Occipital lobe (tissue), 2 donors: ENCODE data around the gene TCF12. TPM values are rescaled to one million over a fixed set of nuclear protein-coding genes. Genes with fewer than 3 reads are reported as not detected.

Experiments used
- DNase-seq: peaks from one replicate; lab custom pipeline; 2025; lab: John Stamatoyannopoulos, UW
- total RNA-seq: library from RNA; depleted of rRNA; stranded (reverse); fragments of >200 nt; gene quantifications from one replicate; pipeline ENCODE4 v1.2.3, GENCODE V29; 2014

The TCF12 gene
- total RNA-seq, 1 donor from 2014 or later, result 143 TPM

DNA sequence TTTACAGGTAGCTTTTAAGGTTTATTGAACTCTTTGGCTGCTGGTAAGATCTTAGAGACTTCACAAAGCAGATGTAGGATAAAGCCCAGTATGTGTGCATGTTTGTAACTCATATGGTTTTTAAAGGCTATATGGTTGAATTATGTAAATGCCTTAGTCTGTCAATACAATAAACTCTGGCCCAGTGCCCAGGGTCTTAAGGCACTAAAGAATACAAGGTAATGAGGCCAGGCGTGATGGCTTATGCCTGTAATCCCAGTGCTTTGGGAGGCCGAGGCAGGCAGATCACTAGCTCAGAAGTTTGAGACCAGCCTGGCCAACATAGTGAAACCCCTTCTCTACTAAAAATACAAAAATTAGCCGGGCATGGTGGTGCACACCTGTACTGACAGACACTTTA lies 287.6 kb downstream of the TCF12 start:
- DNase-seq, result no peak

DNA sequence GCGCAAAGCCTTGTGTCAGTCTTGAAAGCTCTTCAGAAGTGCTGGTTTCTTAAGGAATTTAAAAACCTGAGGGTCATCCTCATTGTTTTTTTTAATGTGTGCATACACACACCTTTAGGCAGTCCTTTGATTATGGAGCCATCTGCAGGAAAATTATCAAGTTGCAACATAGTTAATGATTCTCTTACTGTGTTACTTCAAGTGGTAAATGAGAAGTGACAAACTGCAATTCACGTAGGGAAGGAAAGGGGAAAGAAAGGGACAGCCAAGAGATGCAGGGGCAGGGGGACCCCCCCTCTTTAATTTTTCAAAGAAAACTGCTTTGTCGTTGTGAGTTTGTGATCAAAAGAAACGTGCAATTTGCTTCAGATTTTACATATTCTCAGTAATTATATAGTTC lies 295.4 kb downstream of the TCF12 start:
- DNase-seq, result no peak

DNA sequence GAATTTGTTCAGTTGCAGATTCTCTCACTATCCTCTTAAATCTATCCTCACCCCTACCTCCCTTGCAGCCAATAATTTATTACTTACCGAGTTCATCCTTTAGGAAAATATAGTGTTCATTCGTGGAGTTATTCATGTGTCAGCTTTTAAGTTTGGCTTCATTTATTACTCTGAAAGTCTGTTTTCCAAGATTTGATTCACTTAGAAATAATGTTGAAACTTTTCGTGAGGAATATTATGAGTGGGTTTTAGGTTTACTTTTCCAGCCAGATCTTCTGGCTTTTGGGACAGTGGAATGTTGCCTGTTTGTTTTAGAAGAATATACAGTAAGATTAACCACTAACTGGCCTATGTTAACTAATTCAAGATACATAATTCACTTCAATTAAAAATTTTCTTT lies 296.9 kb downstream of the TCF12 start:
- no peak for DNase-seq

DNA sequence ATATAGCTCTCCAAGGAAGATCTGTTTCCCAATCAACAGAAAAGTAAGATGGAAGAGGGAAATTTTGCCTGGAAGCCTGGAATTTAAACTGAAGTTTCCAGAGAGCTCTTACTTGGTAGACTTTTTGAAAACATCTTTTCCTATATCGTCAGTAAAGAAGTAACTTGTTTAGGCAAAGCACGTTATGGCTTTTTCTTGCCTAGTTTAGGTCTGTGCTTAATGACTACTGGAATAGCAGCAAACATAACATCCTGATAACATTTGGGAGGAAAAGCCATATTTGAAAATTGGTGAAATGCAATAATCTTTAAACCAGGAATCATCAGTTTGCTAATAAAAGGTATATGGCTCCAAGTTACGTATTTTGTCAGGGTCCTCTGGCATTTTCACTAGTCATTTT lies 297.4 kb downstream of the TCF12 start:
- DNase-seq, result no peak

DNA sequence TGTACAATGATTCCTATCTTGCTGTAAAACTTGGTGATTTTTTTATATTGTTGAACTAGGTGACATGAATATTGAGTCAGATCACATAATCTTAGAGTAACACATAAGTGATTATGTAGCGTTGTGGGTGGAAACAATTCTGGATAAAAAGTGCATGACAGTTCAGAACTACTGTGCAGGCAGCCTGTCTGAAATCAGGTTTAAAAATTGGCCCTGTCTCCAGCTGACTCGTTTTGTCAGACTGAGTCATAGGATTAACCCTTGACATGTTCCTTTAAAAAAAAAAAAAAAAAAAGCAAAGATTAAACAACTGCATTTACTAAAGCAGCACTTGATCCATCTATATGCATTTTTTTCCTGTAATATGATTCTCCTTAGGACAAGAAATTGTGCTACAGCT lies 297.8 kb downstream of the TCF12 start:
- no peak for DNase-seq

DNA sequence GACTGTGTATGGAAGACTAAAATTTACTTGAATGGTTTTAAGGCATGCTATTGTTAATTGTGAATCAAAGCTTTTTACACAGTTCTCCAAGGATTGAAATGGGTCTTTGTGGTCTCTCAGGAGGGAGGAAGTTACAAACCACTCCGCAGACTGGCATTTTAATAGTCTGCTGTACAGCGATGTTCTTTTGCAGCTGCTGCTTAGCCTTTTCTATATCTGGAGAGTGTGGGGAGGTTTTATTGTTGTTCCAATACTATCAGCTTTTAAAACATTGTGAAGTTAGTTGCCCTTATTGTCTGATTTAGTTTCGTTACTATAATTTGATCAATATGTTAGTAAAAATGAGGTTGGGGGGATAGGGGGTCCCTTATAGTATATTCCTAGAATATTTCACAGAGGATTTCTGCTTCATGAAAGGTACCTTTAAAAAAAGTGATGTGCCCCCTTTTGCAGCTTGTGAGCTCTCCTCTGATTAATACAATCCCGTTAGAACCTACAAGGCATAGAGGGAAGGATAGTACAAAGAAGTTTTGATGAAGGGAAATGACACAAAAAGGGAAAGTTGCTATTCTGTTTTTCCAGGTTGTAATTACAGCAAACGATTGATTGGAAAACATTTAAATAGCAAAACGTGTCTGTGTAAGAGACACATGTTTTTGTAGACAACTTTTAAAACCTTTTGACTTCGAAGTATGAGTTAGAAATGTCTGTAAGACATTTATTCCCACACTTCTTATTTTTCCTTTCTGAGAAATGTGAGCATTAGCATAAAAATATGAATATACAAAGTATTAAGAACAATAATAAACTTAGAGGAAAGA lies 299.5 kb downstream of the TCF12 start:
- no peak for DNase-seq

DNA sequence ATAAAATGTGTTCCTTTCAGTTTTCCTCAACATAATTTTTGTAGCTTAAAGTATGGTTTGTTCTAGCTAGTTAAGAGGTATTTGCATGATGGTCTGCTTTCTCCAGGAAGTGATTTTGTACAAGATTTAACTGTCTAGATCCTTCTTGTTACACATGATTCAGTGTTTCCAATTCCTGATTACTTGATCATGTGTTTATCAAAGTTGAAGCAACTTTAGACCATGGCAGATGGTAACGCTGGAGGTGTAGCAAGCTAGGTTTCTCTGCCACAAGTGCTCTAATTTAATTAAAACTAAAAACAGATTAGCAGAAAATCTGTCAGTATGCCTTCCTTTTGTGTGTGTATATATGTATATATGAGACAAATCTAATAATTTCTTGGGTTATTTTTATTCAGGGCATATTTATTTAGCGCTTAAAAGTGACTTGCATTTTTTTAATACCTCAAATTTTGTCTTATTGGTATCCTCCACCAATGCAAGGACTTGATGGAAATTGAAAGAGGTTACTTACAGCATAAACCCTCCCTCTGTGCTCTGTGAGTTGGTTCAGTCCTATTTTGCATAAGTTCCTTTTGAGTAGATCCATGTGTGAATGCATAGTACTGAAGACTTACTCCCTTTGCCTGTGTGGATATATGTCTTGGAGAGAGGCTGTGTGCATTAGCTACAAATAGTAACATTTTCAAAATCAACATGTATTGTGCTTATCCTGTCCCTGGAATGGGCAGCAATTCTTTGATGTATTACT lies 300.6 kb downstream of the TCF12 start:
- DNase-seq, result no peak

DNA sequence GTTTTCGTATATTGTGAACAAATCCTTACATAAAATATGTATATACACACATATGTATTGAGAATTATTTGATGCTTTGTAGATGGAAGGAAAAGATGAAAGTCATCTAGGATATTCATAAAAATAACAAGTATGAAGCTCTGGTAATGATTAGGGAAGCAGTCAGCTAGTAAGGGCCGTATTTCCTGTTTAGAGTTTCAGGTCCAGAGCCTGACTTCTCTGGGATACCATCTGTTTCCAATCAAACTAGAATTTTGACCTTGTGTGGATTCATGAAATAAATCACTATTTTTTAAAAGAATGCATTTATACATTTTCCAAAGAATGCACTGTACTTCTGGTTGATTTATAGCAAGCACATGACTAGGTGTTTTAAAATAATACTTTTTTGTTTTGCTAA lies 301.8 kb downstream of the TCF12 start:
- DNase-seq, result no peak

DNA sequence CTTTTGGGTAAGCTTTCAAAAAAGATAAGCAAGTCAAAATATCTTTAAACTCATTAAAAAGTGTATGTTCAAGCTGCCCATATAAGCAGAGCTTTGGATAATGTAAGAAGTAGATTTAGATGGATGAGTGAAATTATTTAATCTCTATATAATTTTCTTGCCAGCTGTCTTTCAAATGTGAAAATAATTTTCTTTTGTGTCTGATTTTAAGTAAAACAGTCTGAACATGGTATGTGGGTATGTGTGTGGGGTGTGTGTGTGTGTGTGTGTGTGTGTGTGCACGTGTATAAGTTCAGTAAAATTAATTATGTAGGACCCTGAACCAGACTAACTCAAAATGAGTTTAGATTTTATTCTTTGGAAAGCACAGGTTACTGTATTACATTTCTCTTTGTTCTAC lies 302.7 kb downstream of the TCF12 start:
- no peak for DNase-seq

DNA sequence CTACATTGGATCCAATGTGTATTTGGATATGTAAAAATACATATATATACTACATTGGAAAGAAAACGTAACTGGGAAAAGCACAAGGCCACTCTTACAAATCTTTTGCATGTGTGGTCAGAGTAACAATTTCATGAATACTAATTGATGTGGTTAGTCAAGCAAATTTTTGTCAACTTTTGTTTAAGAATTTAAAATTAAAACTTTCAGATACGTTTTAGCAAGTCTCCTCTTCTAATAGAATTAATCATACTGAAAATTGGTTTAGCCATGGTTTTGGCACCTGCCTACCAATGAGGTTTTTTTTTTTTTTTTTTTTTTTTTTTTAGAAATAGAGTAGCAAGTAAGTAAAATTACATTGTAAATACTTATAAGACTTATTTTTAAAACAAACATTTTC lies 304.9 kb downstream of the TCF12 start:
- DNase-seq, result no peak

DNA sequence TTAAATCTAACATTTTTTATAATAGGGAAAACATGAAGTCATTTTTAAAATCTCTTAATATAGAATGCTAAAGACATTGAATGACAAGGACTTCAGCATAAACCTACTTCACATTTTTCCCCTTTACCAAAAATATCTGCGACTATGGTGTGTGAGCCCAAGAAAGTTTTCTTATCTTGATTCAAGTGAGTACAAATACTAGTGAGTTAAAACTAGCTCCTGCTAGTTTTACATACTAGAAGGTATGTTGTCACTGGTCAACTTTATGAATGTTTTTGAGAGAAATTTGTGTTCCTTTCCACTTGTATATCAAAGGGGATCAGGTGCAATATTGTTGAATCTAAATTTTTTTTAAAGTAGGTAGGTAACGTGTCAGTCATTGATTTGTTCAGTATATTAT lies 305.4 kb downstream of the TCF12 start:
- no peak for DNase-seq

DNA sequence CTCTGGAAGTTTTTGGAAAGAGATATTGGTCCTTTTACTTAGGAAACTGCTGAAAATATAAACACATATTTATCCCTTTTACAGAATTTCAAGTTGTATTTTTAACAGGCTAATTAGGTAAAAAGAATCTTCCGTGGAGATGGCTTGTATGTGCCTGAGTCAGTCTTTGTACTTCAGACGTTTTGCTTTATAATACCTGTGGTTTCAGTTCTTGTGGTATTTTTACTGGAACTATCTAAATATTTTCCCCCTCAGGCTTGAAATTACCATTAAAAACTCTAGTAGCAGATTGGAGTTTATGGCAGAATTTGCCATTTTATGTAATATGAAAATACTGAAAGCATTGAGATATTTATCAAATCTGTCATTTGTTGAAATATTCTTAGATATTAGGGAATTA lies 306.2 kb downstream of the TCF12 start:
- DNase-seq, result no peak

DNA sequence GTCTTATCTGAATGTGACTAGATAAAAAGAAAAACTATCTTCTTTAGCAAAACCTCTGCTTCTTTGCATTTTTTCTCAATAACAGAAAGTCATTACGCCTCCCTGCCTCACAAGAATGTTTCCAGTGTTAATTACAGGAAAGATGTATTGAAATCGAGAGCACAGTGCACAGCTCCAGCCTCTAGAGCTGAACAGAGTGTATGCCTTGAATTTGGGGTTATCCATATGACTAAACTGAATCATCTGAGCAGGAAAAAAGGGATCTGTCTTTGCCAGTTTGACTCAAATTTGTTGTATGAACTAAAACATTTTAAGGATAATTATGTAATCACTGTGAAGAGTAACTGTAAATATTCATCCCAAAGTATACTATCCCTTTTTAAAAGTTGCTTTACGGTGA lies 308.7 kb downstream of the TCF12 start:
- DNase-seq, result no peak

DNA sequence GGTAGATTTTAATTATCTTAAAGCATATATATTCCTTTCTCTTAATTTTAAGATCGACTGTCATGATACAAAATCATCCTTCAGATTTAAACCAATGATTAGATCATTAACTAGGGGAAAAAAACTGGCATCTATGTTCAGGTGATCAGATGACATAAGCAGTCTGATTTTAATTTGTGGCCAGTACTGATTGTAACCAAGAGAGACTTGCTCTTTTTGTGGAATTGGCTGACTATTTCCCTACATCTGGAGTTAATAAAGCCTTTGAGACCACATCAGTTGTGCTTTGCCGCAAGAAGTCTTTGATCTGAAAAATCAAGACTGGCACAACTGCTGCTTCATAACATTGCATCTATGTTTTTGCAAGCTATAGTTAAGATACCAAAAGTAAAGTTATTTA lies 309.5 kb downstream of the TCF12 start:
- DNase-seq, result no peak

DNA sequence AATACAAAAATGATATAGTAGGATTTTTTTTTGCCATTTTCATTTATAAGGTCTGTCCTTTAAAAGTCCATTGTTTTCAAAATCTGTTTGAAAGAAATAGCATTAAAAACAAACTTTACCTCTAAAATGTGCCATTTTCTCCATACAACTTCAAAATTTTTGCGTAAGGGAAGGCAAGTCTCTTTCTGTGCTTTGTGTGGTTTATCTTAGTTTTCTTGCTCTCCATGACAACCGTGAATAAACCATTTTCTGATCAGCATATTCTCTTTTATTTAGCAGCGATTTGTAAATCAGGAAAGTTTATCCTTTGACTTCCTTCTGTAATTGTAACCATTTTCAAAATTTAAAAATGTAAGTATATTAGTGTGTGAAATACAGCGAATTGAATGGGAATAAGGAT lies 310.0 kb downstream of the TCF12 start:
- no peak for DNase-seq

DNA sequence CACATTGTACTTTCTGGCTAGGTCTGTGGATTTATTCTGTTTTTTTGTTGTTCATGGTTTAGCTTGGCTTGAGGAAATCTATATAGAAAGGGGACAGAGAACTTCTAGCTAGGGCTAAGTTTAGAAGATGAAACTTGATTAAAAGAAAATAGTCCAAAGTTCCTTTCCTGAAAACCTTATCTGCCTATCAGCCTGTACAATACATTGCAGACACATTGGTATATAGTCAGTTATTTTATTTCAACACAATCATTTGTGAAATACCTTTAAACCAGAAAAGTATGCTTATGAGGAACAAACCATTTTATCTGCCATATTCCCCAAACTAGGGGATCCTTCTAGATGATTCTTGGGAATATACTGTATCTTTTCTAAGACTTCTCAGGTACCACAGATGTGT lies 310.6 kb downstream of the TCF12 start:
- DNase-seq, result no peak

DNA sequence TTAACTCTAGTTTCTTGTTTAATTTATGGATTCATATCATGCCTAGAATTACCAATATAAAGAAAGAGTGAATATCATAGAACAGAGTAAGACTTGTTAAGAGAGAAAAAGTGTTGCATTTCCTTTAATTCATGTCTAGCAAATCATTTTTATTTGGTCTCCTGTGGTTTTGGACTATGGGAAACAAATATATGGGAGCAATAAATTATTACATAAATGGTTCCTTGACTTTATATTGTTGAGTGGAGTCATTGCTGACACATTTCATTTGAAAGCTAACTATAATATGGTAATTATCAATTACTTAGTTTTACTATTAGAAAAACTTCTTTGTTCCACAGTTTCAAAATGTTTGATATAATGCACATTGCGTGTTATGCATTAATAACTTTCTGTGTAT lies 313.1 kb downstream of the TCF12 start:
- no peak for DNase-seq

DNA sequence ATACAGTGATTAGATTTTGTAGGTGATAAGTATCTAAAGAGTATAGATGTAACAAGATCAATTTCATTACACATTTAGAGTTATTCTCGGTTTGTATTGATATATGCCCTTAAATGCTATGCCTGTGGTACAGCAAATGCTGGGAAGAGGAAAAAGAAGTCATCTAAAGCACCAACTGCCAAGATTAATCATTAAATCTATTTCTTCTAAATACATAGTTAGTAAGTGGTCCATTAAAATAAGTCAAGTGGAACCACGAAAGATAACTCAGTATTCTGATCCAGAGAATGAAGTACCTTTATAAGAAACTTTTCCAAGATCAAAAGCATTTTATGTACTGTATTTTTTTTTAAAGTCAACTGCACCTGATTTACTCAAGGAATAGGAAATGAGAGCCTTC lies 315.7 kb downstream of the TCF12 start:
- no peak for DNase-seq

DNA sequence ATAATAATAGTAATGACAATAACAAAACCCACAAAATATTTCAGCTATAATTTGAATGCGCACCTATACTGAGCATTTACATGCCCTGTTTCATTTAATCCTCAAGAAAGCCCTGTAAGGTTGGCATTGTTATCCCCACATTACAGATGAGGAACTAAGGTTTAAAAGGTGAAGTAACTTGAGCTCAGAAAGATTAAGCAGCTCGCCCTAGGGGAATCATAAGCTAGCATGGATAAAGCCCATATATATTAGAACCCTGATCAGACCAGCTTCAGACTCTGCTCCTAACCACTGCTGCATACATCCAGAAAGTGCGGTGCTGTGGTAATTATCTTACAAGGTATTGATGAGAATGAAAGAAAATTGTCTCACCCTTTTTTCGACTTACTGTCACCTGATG lies 316.7 kb downstream of the TCF12 start:
- no peak for DNase-seq

DNA sequence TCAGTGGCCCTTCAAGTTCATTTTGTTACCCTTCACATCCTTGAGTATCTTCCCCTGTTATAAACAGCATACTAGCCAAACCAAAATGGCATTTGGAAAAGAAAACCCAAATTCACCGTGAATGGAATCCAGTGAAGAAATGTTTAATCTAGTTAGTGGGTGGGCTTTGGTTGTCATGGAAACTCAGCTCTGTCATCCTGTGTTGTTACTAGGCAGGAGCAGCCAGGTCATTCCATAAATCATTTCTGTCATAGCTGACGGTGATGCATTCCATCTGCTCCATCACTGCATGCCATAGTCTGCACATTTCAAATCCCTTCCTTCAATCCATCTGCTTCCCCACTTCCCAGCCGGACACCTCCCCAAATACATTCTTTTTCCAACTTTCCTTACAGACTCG lies 317.4 kb downstream of the TCF12 start:
- no peak for DNase-seq

DNA sequence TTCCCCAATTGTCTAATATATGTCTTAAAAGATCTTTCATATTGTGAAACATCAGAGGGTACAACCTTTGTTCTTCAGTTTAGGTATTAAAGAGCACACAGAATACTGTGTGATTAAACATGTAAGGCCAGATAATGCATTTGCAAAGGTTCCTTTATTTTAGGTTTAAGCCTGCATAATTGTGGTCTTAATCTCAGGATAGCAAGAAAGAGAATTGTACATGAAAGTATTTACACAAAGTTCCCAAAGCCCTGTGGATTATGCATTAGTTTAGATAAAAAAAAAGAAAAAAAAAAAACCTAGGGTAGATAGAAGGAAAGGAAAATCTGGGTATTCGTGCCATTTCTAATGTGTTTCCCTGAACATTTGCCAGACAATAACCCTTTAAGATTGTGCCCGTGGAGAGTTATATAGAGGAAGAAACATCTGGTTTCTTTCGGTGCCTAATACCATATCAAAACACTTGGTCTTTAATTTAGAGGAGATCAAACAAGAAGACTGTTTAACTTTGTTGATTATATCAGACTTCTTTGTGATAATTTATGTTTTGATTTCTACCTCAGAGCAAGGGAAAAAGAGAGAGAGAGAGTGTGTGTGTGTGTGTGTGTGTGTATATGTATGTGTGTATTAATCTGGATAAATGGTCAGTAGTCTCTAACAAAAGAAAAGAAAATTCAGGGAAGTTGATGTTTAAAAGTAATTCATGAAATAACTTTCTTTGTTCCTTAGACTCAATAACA lies 318.3 kb downstream of the TCF12 start:
- DNase-seq, result no peak

DNA sequence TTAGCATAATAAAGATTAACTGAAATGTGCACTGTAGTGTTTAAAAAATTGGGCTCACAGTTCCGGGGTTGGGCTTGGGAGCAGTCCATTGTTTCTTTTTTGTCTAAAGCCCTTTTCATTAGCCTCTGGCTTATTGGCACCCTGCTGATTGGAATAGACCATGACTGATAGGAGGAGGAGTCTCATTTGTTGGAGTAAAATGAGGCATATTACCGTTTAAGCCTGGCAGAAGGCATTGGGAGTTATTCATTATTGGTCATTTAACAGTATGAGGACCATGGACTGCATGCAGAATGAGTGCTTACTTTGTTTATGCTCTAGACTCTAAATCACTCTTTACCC lies 318.8 kb downstream of the TCF12 start:
- no peak for DNase-seq

DNA sequence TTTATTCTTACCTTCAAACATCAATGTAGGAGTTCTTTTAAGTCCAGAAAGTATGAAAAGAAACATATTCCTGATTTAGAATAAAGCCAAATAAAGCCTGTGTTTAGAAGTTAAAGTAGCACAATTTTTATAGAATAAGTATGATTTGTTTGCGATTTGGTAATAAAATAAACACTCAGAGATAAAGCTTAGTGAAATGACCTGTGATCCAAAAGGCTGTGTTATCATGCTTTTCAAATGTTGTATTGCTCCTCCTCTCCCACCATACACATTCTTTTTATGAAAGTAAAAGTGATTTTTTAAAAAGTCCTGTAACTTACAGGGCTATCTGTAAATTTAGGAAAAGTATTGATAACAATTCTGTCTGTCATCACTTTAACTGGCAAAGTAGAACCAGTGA lies 319.2 kb downstream of the TCF12 start:
- no peak for DNase-seq
